A549 (cell line): Measurements from ENCODE around the gene LCN2. TPM values are rescaled to one million over a fixed set of nuclear protein-coding genes. Genes with fewer than 3 reads are reported as not detected.
A peak's percentile ranks its signal among the peaks of the same experiment; 100 is the strongest.

Source experiments
- ATAC-seq, 2 experiments: fragments of 200-7000 bp in 1 of 2; fragments of >200 bp in 1 of 2; cut with Nextera tagmentation in 1 of 2; cut with Tn5 transposase in 1 of 2; 3 replicates each; pipeline versions ENCODE4 v1.8.0 to v1.9.1; 2018 to 2020; ENCODE audit warnings: mild to moderate bottlenecking in 1 of 2, moderate library complexity in 1 of 2
- CTCF ChIA-PET: fragments of 300-600 bp; sonication (Branson Sonifier 250); formaldehyde crosslinking; extraction: SDS; loops from one replicate; lab custom pipeline; 2021; ENCODE audit warnings: antibody characterized with exemption, inconsistent platforms; lab: Yijun Ruan, JAX
- POLR2A ChIA-PET: fragments of 350-600 bp; formaldehyde crosslinking; extraction: SDS; loops from one replicate; lab custom pipeline; 2021; ENCODE audit warnings: antibody characterized with exemption, inconsistent platforms; lab: Yijun Ruan, JAX
- DNase-seq, 2 experiments: peaks; one replicate each; pipeline versions ENCODE4 v3.0.0 to v3.0.0-alpha.2; 2011 to 2016; ENCODE audit warnings: low read depth in 1 of 2, low spot score in 1 of 2
- FAIRE-seq: peaks from 2 replicates; lab custom pipeline; 2011; peaks lifted over from hg19 to GRCh38; lab: Jason Lieb, UNC
- H3K27ac ChIP-seq, 2 experiments: fragments of >200 bp; sonication (Bioruptor Twin); formaldehyde crosslinking; 3 replicates each; pipeline ENCODE4 v1.5.1; 2016 to 2017
- H3K4me1 ChIP-seq: fragments of >200 bp; sonication (Bioruptor Twin); formaldehyde crosslinking; 3 replicates; pipeline ENCODE4 v1.6.1; 2016
- H3K4me2 ChIP-seq: fragments of >200 bp; sonication (Bioruptor Twin); formaldehyde crosslinking; 3 replicates; pipeline ENCODE4 v1.6.1; 2016
- H3K4me3 ChIP-seq: fragments of >200 bp; sonication (Bioruptor Twin); formaldehyde crosslinking; 3 replicates; pipeline ENCODE4 v1.5.1; 2016
- H3K9me3 ChIP-seq: fragments of >200 bp; sonication (Bioruptor Twin); formaldehyde crosslinking; 3 replicates; pipeline ENCODE4 v1.6.1; 2016
- CBX2 ChIP-seq: fragments of 200-600 bp; sonication (generic); IDR thresholded peaks from 2 replicates; pipeline ENCODE4 v1.6.1; 2016; ENCODE audit warnings: low read depth, mild to moderate bottlenecking, borderline replicate concordance
- CEBPB ChIP-seq, 2 experiments: fragments of >200 bp in 1 of 2; sonication (Bioruptor Twin) in 1 of 2; formaldehyde crosslinking in 1 of 2; IDR thresholded peaks; 2 replicates each; pipeline ENCODE4 v1.6.1; 2012 to 2016
- CHD4 ChIP-seq: fragments of 200-600 bp; sonication (generic); IDR thresholded peaks from 2 replicates; pipeline ENCODE4 v1.6.1; 2016; ENCODE audit warnings: antibody characterized with exemption, mild to moderate bottlenecking, borderline replicate concordance
- EHMT2 ChIP-seq: fragments of 200-600 bp; sonication (generic); IDR thresholded peaks from 2 replicates; pipeline ENCODE4 v1.6.1; 2016; ENCODE audit warnings: antibody characterized with exemption, low read depth, mild to moderate bottlenecking, moderate library complexity
- FOSB ChIP-seq: fragments of 250-450 bp; sonication (Bioruptor Pico); IDR thresholded peaks from 2 replicates; pipeline ENCODE4 v1.5.0; 2020; ENCODE audit warnings: mild to moderate bottlenecking, moderate library complexity
- HDAC2 ChIP-seq: fragments of 200-600 bp; sonication (generic); IDR thresholded peaks from 2 replicates; pipeline ENCODE4 v1.6.1; 2016
- HEYL ChIP-seq: fragments of 250-450 bp; sonication (Bioruptor Pico); IDR thresholded peaks from 2 replicates; pipeline ENCODE4 v1.8.0; 2021; ENCODE audit warnings: mild to moderate bottlenecking, moderate library complexity
- HMGXB4 ChIP-seq: fragments of 250-450 bp; sonication (Bioruptor Pico); IDR thresholded peaks from 2 replicates; pipeline ENCODE4 v1.5.0; 2021; ENCODE audit warnings: mild to moderate bottlenecking, moderate library complexity, borderline replicate concordance
- HOXA7 ChIP-seq: fragments of 250-450 bp; sonication (Bioruptor Pico); IDR thresholded peaks from 2 replicates; pipeline ENCODE4 v1.5.0; 2020; ENCODE audit warnings: mild to moderate bottlenecking, moderate library complexity
- KDM1A ChIP-seq: fragments of 200-600 bp; sonication (generic); IDR thresholded peaks from 2 replicates; pipeline ENCODE4 v1.6.1; 2016; ENCODE audit warnings: low read depth, mild to moderate bottlenecking
- MAFK ChIP-seq: fragments of 450-650 bp; IDR thresholded peaks from 2 replicates; pipeline ENCODE4 v1.6.1; 2014; ENCODE audit not compliant: partially characterized antibody
- MAZ ChIP-seq: fragments of 150-350 bp; IDR thresholded peaks from 2 replicates; pipeline ENCODE4 v1.6.1; 2014; ENCODE audit warnings: antibody characterized with exemption, low read depth, low read length, borderline replicate concordance
- NPAS2 ChIP-seq: fragments of 250-450 bp; sonication (Bioruptor Pico); IDR thresholded peaks from 2 replicates; pipeline ENCODE4 v1.8.0; 2022; ENCODE audit warnings: mild to moderate bottlenecking, moderate library complexity, borderline replicate concordance
- NR3C1 ChIP-seq: fragments of >200 bp; sonication (Bioruptor Twin); formaldehyde crosslinking; IDR thresholded peaks from 3 replicates; pipeline ENCODE4 v1.6.1; 2017
- RAD21 ChIP-seq, 2 experiments: fragments of >200 bp in 1 of 2; sonication (Bioruptor Twin) in 1 of 2; formaldehyde crosslinking in 1 of 2; IDR thresholded peaks in 1 of 2; conservative IDR thresholded peaks in 1 of 2; 2 replicates in 1 of 2; 3 replicates in 1 of 2; pipeline ENCODE4 v1.6.1; 2012 to 2018; ENCODE audit warnings: inconsistent platforms in 1 of 2
- RFX5 ChIP-seq: fragments of 450-650 bp; IDR thresholded peaks from 2 replicates; pipeline ENCODE4 v1.7.1; 2014; ENCODE audit warnings: antibody characterized with exemption, mild to moderate bottlenecking, moderate library complexity
- RNF2 ChIP-seq: fragments of 200-600 bp; sonication (generic); IDR thresholded peaks from 2 replicates; pipeline ENCODE4 v1.6.1; 2016; ENCODE audit warnings: low read depth, mild to moderate bottlenecking, antibody characterized with exemption, moderate library complexity, borderline replicate concordance
- TFCP2L1 ChIP-seq: fragments of 250-450 bp; sonication (Bioruptor Pico); IDR thresholded peaks from 2 replicates; pipeline ENCODE4 v1.5.0; 2021; ENCODE audit warnings: mild to moderate bottlenecking
- ZFP36 ChIP-seq: fragments of 450-650 bp; IDR thresholded peaks from 2 replicates; pipeline ENCODE4 v1.6.1; 2014; ENCODE audit warnings: borderline replicate concordance; ENCODE audit not compliant: partially characterized antibody
- ZSCAN20 ChIP-seq: fragments of 250-450 bp; sonication (Bioruptor Pico); IDR thresholded peaks from 2 replicates; pipeline ENCODE4 v1.8.0; 2022; ENCODE audit warnings: mild to moderate bottlenecking, moderate library complexity
- WGBS: methylation state at CpG from one replicate; pipeline ENCODE4 v1.1.6; 2017; ENCODE audit errors: missing lambda C conversion rate; 5-methylcytosine and 5-hydroxymethylcytosine counted together
- polyA plus RNA-seq, 4 experiments: library from polyadenylated mRNA; depleted of rRNA in 3 of 4; stranded (reverse); fragments of >200 nt; fragmentation: RNase III in 1 of 4; extraction: RNeasy Plus Mini Kit Qiagen cat#74134 plus additional on column Dnase treatment in 1 of 4; gene quantifications; 2 replicates in 3 of 4; 3 replicates in 1 of 4; pipeline ENCODE4 v1.2.3, GENCODE V29; 2011 to 2017
- TF ChIP-seq, protein P1 (sequence below): fragments of >200 bp; sonication (Bioruptor Twin); formaldehyde crosslinking; IDR thresholded peaks from 2 replicates; pipeline ENCODE4 v1.6.1; 2016
- TF ChIP-seq, protein P2 (sequence below): fragments of 450-650 bp; IDR thresholded peaks from 2 replicates; pipeline ENCODE4 v1.6.1; 2014; ENCODE audit warnings: antibody characterized with exemption
- TF ChIP-seq, protein P3 (sequence below): fragments of >200 bp; sonication (Bioruptor Twin); formaldehyde crosslinking; IDR thresholded peaks from 3 replicates; pipeline ENCODE4 v1.6.1; 2016

LCN2 gene
- polyA plus RNA-seq, 2 of the 4 experiments (the other 2 are of a cell fraction): 2.3 to 11.9 TPM

DNA sequence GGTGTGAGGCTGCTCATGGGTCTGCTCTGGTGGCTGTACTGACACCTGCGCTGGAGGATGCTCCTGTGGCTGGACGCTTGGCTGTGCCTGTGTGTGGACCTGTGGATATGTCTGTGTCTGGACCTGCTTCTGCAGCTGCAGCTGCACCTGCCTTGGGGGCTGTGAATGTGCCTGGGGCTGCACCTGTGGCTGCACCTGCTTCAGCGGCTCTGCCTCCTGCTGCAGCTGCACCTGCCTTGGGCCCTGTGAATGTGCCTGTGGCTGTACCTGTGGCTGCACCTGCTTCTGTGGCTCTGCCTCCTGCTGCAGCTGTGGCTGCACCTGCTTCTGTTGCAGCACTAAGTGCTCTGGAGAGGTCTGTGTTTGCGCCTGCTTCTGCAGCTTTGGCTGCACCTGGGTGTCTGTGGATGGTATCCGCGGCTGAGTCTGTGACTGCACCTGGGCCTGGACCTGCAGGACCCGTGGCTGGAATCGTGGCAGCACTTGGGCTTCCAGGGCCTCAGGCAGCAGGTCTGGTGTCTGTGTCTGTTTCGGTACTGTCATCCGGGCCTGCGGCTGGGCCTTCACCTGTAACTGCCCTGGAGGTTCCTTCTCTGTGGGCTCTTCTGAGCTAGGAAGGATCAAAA, 29.7 kb downstream of the LCN2 start:
- no peak for DNase-seq
- Histone ChIP-seq H3K4me2 (no peak overlapping the region), H3K4me1 (no peaks in the 10 kb centered on the region), H3K27ac (no peak overlapping the region)
- POLR2A ChIA-PET: no interaction called here
- TF ChIP-seq CEBPB (IDR thresholded peaks at IDR 0.05): no peak
- TF ChIP-seq, protein P1, sequence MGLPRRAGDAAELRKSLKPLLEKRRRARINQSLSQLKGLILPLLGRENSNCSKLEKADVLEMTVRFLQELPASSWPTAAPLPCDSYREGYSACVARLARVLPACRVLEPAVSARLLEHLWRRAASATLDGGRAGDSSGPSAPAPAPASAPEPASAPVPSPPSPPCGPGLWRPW: no peak
- TF ChIP-seq ZFP36: peak; percentile 53
- TF ChIP-seq, all 56 proteins: peak for 1
- ATAC-seq (no peak), FAIRE-seq (no peak)
- peaks cover 8% of the 10 kb centered on the region; the same call in 2 of the 3 replicates for H3K9me3 ChIP-seq
- CTCF ChIA-PET: interaction anchor here (1.0 to 9.6 kb wide), 3 partner anchors 9 to 14 kb away, joined by 3 to 41 read pairs (median 41); partner anchors contain the start of gene CIZ1
- WGBS: 90% methylated on average over 9 of the region's 11 CpGs
- no peak overlapping the region for H3K4me3 ChIP-seq

DNA sequence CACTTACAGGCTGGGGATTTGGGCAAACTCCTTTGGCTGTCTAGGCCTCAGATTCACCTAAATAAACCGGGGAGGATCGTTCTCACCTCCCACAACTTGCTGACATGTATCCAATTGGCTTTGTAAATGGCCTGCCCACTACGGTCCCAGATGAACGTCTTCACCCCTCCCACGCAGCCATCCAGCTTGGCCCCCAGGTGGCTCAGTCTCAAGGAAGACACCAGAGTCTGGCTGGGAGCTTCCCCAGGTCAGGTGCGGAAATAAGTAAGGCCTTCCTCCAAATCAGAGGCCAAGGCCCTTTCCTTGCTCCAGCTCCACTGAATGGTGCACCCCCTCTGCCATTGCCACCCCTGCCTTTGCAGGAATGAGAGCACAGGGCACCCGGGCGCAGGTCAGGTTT, 30.7 kb downstream of the LCN2 start:
- TF ChIP-seq NR3C1: no peak
- no peak for TF ChIP-seq MAFK
- TF ChIP-seq, protein P2, sequence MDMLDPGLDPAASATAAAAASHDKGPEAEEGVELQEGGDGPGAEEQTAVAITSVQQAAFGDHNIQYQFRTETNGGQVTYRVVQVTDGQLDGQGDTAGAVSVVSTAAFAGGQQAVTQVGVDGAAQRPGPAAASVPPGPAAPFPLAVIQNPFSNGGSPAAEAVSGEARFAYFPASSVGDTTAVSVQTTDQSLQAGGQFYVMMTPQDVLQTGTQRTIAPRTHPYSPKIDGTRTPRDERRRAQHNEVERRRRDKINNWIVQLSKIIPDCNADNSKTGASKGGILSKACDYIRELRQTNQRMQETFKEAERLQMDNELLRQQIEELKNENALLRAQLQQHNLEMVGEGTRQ: no peak
- no peak for TF ChIP-seq EHMT2
- TF ChIP-seq RAD21 (conservative IDR thresholded peaks at IDR 0.05 in 1 of 2, IDR thresholded peaks at IDR 0.05 in 1 of 2): no peak
- no peak for TF ChIP-seq CHD4
- no peak for TF ChIP-seq ZSCAN20
- ATAC-seq: no peak
- DNase-seq: no peak
- ChIA-PET CTCF (interaction anchor here (0.8 to 9.6 kb wide), 4 partner anchors 10 to 16 kb away, joined by 3 to 41 read pairs (median 22); partner anchors contain the start of gene CIZ1), POLR2A (no interaction called here)
- no peaks in the 10 kb centered on the region for H3K4me1 ChIP-seq
- WGBS: 96% methylated on average over 8 of the region's 8 CpGs
- FAIRE-seq: no peak
- H3K9me3 ChIP-seq: peaks cover 8% of the 10 kb centered on the region; the same call in 2 of the 3 replicates
- H3K4me3 ChIP-seq: no peak overlapping the region
- no peak overlapping the region for H3K4me2 ChIP-seq
- H3K27ac ChIP-seq: no peak overlapping the region

DNA sequence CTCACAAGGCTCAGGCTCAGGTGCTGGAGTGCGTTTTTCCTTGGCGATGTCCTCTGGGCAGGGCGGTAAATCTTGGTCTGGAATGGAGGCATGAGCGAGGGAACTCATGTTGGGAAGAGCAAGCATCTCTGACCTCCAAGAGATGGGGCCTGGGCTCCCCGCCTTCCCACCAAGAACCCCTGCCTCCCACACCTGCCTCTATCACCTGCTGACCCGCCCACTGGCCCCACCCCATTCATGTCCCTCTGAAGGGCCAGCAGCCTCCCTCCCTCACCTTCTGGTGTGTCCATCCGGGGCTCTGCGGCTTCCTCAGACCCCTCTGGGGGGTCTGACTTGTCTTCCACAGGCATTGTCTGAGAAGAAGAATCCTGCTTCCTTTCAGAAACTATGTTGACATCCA, 31.2 kb downstream of the LCN2 start:
- WGBS: 97% methylated on average over 8 of the region's 8 CpGs
- H3K4me2 ChIP-seq: no peak overlapping the region
- no peaks in the 10 kb centered on the region for H3K4me1 ChIP-seq
- DNase-seq (no peak), FAIRE-seq (no peak), ATAC-seq (no peak)
- no peak overlapping the region for H3K4me3 ChIP-seq
- H3K27ac ChIP-seq: no peak overlapping the region
- ChIA-PET POLR2A (no interaction called here), CTCF (interaction anchor here (0.8 to 9.6 kb wide), 9 partner anchors 10 to 59 kb away, joined by 3 to 41 read pairs (median 3); partner anchors contain the start of genes BBLN and CIZ1)
- H3K9me3 ChIP-seq: peaks cover 8% of the 10 kb centered on the region; the same call in 2 of the 3 replicates
- TF ChIP-seq HEYL (CRISPR knock-in tag) (no peak), NPAS2 (CRISPR knock-in tag) (no peak), MAFK (no peak), KDM1A (no peak), RNF2 (no peak), MAZ (no peak), CBX2 (no peak), RFX5 (no peak), HMGXB4 (no peak), TFCP2L1 (CRISPR knock-in tag) (no peak), FOSB (CRISPR knock-in tag) (no peak), HDAC2 (no peak), HOXA7 (CRISPR knock-in tag) (no peak)
- TF ChIP-seq, protein P1: no peak
- TF ChIP-seq, protein P3, sequence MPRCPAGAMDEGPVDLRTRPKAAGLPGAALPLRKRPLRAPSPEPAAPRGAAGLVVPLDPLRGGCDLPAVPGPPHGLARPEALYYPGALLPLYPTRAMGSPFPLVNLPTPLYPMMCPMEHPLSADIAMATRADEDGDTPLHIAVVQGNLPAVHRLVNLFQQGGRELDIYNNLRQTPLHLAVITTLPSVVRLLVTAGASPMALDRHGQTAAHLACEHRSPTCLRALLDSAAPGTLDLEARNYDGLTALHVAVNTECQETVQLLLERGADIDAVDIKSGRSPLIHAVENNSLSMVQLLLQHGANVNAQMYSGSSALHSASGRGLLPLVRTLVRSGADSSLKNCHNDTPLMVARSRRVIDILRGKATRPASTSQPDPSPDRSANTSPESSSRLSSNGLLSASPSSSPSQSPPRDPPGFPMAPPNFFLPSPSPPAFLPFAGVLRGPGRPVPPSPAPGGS: no peak
